Peyer's patch (tissue), 4 donors: Measurements from ENCODE around the gene SMARCA1. TPM values are rescaled to one million over a fixed set of nuclear protein-coding genes. Genes with fewer than 3 reads are reported as not detected.

Experiments used
- DNase-seq, 3 donors: peaks; one replicate each; pipeline ENCODE4 v3.0.0-alpha.2; 2017 to 2019
- H3K27ac ChIP-seq, 4 donors: fragments of 200-600 bp; sonication (generic); one replicate each; pipeline ENCODE4 v1.5.1; 2016 to 2019
- H3K27me3 ChIP-seq, 2 donors: fragments of 200-600 bp; sonication (generic); one replicate each; pipeline ENCODE4 v1.5.1; 2019
- H3K36me3 ChIP-seq, 3 donors: fragments of 200-600 bp; sonication (generic); one replicate each; pipeline ENCODE4 v1.5.1; 2016 to 2019
- H3K4me1 ChIP-seq, 4 donors: fragments of 200-600 bp; sonication (generic); one replicate each; pipeline ENCODE4 v1.5.1; 2016 to 2019
- H3K4me3 ChIP-seq, 4 donors: fragments of 200-600 bp; sonication (generic); 1 replicate in 3 of 4; 2 replicates in 1 of 4; pipeline ENCODE4 v1.5.1; 2016 to 2019; ENCODE audit warnings: mild to moderate bottlenecking in 1 of 4
- H3K9me3 ChIP-seq, 4 donors: fragments of 200-600 bp; sonication (generic); one replicate each; pipeline ENCODE4 v1.5.1; 2016 to 2019; ENCODE audit warnings: mild to moderate bottlenecking in 1 of 4
- CTCF ChIP-seq, 6 experiments: fragments of 450-650 bp in 4 of 6; fragments of 200-600 bp in 2 of 6; sonication (generic) in 1 of 6; IDR thresholded peaks; one replicate each; pipeline ENCODE4 v1.5.1; 2017 to 2019; ENCODE audit warnings: antibody characterized with exemption in 6 of 6, mild to moderate bottlenecking in 3 of 6, moderate library complexity in 1 of 6
- POLR2A ChIP-seq, 2 donors: fragments of 450-650 bp; IDR thresholded peaks; one replicate each; pipeline ENCODE4 v1.5.1; 2017; ENCODE audit warnings: antibody characterized with exemption in 2 of 2, mild to moderate bottlenecking in 2 of 2, moderate library complexity in 2 of 2
- total RNA-seq, 4 donors: library from RNA; depleted of rRNA; stranded (reverse); fragments of >200 nt; gene quantifications; one replicate each; pipeline ENCODE4 v1.1.0, GENCODE V29; 2016

The SMARCA1 gene
- total RNA-seq, 4 donors from 2014 or later, result 3.9 to 17.3 (median 5.6) TPM

- Histone ChIP-seq H3K27me3 (no peaks in the 10 kb centered on the region), H3K9me3 (no peaks in the 10 kb centered on the region), H3K4me1 (no peaks in the 10 kb centered on the region), H3K27ac (no peak overlapping the region), H3K36me3 (no peaks in the 10 kb centered on the region), H3K4me3 (no peak overlapping the region)
- TF ChIP-seq POLR2A (IDR thresholded peaks at IDR 0.05) (no peak), CTCF (IDR thresholded peaks at IDR 0.05) (no peak)
- no peak for DNase-seq
Measured at GRCh38 chrX:129494887-129495286, 28.4 kb downstream of the SMARCA1 start.

DNA sequence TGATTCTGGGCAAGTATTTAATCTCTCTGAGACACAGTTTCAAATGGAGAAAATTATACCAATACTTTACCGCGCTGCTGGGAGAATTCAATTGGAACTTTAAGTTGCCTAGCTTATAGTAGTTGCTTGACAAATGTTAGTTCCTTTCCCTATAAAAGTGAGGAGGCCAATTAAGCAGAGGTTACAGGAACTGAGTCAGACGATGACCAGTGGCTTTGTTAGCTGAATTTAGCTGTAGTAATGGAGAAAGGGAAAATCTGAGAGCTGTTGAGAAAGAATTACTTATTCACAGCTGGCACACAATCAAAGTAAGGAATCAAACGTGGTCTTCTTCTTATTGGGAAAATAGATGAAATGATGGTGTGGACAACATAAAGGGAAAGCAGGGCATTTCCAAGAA, 29.6 kb downstream of the SMARCA1 start:
- H3K36me3 ChIP-seq, result no peaks in the 10 kb centered on the region
- no peaks in the 10 kb centered on the region for H3K27me3 ChIP-seq
- DNase-seq, result no peak
- H3K4me3 ChIP-seq, result no peak overlapping the region
- no peak overlapping the region for H3K27ac ChIP-seq
- H3K4me1 ChIP-seq, result no peaks in the 10 kb centered on the region
- no peaks in the 10 kb centered on the region for H3K9me3 ChIP-seq
- no peak for TF ChIP-seq CTCF (IDR thresholded peaks at IDR 0.05)
- TF ChIP-seq POLR2A (IDR thresholded peaks at IDR 0.05), result no peak

DNA sequence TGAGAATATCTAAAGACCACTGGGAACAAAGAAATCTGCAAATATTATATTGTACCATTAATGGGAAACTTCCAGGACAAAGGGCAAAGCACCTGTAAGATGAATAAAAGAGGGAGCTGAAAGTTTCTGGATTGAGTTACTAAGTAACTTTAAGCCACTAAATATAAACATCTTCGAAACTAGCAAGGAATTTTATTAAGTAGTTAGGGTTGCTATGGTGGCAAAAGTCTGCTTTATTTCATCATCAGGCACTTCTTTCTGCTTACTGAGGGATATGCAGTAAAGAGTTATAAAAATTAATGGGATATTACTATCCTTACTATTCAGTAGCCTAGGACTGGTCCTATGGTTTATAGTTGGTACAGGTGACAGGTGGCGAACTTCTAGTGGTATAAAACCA, 33.0 kb downstream of the SMARCA1 start:
- DNase-seq, result no peak
- Histone ChIP-seq H3K4me3 (no peak overlapping the region), H3K9me3 (no peaks in the 10 kb centered on the region), H3K36me3 (no peaks in the 10 kb centered on the region), H3K27me3 (no peaks in the 10 kb centered on the region), H3K27ac (no peak overlapping the region), H3K4me1 (no peaks in the 10 kb centered on the region)
- TF ChIP-seq CTCF (IDR thresholded peaks at IDR 0.05), result no peak
- TF ChIP-seq POLR2A (IDR thresholded peaks at IDR 0.05), result no peak

DNA sequence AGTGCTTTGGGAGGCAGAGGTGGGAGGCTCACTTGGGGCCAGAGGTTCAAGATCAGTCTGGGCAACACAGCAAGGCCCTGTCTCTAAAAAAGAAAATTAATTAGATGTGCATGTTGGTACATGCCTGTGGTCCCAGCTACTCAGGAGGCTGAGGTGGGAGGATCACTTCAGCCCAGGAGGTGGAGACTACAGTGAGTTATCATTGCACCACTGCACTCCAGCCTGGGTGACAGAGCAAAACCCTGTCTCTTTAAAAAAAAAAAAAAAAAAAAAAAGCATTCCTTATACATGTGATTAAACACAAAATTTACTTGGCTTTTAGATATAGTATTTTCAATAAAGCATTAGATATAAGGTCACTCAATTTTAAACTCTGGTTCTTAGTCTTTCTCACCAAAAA, 34.9 kb downstream of the SMARCA1 start:
- TF ChIP-seq POLR2A (IDR thresholded peaks at IDR 0.05) (no peak), CTCF (IDR thresholded peaks at IDR 0.05) (no peak)
- no peaks in the 10 kb centered on the region for H3K27me3 ChIP-seq
- no peak for DNase-seq
- no peaks in the 10 kb centered on the region for H3K4me1 ChIP-seq
- H3K36me3 ChIP-seq, result no peaks in the 10 kb centered on the region
- H3K27ac ChIP-seq, result no peak overlapping the region
- no peak overlapping the region for H3K4me3 ChIP-seq
- H3K9me3 ChIP-seq, result no peaks in the 10 kb centered on the region

DNA sequence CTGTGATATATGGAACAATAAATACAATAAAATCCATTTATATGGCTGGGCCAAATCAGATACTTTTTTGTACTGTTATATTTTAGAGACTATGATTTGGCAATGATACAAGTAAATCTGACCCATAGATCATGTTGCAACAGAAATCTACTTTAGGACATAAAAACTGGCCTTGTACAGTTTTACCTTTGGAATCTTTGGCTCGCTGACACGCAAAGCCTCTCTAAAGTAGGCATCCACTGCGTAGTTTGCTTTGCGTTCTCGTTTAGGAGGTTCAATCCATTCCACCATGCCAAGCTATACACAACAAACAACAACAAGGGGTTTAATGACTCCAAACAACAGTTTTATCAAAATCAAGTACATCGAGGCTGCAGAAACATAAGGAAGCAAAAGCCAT, 42.4 kb downstream of the SMARCA1 start:
- Histone ChIP-seq H3K9me3 (no peaks in the 10 kb centered on the region), H3K36me3 (no peaks in the 10 kb centered on the region), H3K4me3 (no peak overlapping the region), H3K4me1 (no peaks in the 10 kb centered on the region), H3K27me3 (no peaks in the 10 kb centered on the region), H3K27ac (no peak overlapping the region)
- no peak for TF ChIP-seq POLR2A (IDR thresholded peaks at IDR 0.05)
- no peak for TF ChIP-seq CTCF (IDR thresholded peaks at IDR 0.05)
- no peak for DNase-seq

DNA sequence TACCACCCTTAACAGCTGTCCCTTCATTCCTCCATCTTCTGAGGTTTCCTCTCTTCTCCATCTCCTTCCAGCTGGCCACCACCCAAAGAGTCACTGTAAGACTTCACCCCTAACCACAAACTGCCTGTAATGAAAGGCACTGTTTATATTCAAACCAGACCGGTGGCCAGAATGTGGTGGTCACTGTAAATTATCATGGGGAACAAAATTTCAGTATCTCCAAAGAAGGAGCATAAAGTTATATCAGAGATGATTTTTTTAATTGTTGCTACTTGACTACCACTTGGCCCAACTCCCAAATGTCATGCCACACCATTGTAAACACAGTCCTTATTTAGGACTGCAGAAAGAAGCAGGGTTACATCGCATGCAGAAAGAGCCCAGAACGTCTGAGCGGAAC, 44.8 kb downstream of the SMARCA1 start:
- TF ChIP-seq POLR2A (IDR thresholded peaks at IDR 0.05) (no peak), CTCF (IDR thresholded peaks at IDR 0.05) (no peak)
- Histone ChIP-seq H3K27me3 (no peaks in the 10 kb centered on the region), H3K4me3 (no peak overlapping the region), H3K9me3 (no peaks in the 10 kb centered on the region), H3K4me1 (no peaks in the 10 kb centered on the region), H3K36me3 (no peaks in the 10 kb centered on the region), H3K27ac (no peak overlapping the region)
- DNase-seq, result no peak
